Measurements from ENCODE around the gene ALDH4A1.
A peak's percentile ranks its signal among the peaks of the same experiment; 100 is the strongest.

Gene ALDH4A1, protein sequence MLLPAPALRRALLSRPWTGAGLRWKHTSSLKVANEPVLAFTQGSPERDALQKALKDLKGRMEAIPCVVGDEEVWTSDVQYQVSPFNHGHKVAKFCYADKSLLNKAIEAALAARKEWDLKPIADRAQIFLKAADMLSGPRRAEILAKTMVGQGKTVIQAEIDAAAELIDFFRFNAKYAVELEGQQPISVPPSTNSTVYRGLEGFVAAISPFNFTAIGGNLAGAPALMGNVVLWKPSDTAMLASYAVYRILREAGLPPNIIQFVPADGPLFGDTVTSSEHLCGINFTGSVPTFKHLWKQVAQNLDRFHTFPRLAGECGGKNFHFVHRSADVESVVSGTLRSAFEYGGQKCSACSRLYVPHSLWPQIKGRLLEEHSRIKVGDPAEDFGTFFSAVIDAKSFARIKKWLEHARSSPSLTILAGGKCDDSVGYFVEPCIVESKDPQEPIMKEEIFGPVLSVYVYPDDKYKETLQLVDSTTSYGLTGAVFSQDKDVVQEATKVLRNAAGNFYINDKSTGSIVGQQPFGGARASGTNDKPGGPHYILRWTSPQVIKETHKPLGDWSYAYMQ

DNA sequence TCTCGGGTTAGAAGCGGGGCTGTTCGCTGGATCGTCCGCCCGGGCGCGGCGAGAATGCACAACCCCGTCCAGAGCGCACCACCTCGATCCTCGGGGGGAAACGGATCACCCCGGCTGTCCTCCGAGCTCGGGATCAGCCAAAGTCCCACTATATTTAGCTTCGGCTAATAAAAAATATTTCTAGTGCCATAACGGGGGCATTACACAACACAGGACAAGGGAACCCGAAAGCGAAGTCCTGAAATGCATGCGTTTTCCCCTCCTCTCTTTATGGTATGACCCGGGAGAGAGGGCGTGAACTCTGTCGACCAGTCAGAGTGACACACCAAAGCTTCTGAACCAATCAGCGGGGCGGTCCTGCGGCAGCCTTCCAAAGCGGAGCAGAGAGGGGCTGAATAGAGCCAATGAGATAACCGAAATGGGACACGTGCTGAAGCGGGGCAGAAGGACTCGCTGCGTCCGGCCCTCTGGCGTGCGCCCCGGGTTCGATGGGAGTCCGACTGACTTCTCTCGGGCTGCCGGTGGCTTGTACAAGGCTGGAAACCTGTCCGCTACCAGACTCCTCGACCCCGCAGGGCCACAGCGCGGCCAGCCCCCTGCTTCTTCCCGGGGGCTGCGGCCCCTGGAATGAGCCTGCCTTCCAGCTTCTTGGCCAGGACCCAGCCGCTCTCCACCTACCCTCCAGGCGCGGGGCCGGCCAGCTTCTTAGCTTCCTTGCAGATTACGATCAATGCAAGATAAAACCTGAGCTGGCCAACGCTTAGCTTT, at the start of gene ALDH4A1:
Gene ALDH4A1, minus strand, starts transcription at position 33 of the 768 bp plus-strand sequence. Its CDS starts 32 bp downstream, at position 1.
- DNase-seq (ENCODE audit: low read depth, low spot score): peak; percentile 99

DNA sequence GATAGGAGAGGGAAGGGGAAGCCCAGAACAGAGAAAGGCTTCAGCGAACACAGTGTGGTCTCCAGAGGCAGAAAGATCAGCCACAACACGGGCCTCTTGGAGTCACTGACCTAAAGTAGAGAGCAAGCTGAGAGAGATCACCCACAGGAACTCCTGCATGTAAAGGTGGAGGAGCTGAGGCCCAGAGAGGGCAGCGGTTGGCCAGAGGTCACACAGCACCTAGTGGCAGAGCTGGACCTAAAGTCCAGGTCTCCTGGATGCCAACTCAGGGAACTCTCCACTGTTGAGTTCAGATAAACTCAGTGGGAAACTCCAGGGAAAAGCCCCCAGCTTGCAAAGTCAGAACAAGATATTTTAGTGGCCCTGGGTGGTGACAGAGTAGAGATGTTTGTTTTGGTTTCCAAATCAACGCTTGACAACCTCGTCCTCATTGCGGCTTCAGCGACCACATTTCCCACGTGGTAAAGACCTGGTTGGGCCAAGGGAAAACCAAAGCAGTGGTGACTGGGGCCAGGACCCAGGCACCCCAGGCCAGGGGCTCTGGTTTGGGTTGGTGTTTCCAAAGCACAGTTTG, 49.5 kb upstream of the ALDH4A1 start:
- peak; percentile 65 for DNase-seq (ENCODE audit: low read depth, low spot score)

DNA sequence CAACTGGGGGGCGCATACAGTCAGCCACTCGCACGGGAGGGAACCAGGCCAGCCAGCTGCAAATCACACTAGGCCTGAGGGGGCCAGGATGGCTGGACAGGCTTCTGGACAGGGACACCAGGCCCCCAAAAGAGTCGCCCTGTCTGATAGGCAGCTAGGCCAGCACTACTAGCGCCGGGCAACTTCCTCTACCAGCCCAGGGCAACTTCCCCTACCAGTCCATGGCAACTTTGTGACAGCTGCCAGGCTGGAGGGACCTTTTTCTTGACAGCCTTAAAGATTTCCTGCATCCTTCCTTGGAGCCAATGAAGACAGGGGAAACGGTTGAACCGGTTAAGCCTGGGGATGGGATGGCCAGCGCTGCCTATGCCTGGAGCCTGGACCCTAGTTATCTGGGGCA, 49.1 kb upstream of the ALDH4A1 start:
- peak; percentile 6 for DNase-seq (ENCODE audit: low read depth, low spot score)

DNA sequence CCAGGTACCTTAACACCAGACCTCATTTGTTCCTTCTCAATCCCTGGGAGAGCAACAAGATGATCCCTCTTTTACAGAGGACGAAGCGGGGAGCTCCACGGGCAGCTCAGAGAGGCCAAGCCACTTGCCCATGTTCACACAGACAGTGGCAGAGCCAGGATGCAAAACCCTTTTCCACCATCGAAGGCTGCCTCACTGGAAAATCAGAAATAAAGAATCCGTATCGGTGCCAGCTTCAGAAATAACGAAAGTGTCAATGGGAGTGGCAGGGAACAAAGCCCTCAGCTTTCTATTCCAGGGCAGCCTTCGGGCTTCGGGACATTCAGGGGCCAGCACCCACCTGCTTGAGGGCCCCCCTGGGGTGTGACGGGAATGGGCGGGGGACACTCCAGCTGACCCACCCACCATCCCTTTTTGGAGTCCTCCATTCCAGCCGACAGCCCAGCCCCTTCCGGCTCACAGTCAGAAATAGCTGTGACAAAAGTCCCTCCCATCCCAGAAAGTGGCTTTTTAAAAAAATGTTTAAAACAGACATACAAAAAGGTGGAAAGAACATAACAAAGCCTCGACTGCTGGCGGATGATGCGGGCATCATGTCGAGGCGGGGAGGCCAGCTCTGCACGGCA, 48.2 kb upstream of the ALDH4A1 start:
- peak; percentile 56 for DNase-seq (ENCODE audit: low read depth, low spot score)

DNA sequence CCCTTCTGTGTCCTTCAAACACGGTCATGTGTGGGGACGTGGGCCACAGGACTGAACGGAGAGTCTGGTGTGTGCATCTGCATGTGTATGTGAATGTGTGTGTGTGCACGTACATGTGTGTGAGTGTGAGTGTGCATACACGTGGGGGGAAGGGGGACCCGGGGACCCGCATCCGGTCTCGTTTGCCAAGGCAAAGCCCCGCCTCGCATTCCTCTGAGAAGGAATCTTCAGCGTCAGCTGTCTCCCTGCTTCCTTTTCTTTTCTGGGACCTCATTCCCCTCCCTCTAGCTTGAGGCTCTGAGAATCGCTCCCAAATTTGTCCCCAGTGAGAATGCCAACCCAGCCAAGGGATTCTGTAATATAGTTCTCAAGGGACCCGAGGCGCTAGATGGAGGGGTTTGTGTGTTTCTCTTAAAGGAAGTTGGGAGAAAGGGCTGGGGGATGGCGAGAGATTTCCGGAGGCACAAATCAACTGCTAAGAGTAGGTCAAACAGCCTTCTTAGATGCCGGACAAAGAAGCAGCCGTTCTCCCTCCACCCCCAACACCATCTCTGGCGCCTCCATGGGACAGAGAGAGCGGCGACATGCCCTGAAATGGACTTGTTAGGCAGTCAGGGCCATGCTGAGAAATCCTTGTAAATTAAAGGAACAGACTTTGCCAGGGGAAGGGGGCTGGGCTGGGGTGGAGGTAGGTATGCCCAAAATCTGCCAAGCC, 47.5 kb upstream of the ALDH4A1 start:
- peak; percentile 74 for DNase-seq (ENCODE audit: low read depth, low spot score)

DNA sequence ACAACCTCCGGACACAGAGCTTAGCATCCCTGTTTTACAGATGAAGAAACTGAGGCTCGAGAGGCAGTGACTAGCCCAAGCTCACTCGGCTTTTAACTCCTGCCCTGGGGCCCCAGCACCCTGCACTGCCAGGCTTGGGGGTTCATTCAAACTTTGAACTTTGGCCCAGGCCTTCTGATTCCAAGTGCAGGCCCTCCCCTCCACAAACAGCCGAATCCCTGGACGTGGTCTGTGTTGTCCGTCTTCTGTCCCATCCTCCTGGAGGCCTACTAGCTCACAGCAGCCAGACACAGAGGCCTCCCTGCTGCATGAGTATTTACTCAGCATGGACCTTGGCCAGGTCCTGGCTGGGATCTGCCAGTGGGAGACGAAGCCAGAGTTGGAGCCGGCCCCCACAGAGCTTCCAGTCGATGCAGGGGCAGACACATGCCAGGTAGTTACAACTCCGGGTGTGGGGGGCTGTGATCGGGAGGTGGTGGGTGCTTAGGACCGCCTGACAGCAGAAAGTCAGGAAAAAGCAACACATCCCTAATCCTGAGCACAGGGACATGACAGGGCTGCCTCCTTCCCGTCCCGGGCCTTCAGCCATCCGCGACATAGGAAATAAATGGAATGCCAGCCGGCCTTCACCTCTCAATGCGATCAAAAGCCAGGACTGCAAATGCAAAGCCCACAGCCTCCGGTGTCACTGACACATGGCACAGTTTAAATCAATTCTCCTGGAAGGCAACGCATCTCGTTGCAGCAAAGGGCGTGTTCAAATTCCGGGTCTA, 46.7 kb upstream of the ALDH4A1 start:
- DNase-seq (ENCODE audit: low read depth, low spot score): peak; percentile 78

DNA sequence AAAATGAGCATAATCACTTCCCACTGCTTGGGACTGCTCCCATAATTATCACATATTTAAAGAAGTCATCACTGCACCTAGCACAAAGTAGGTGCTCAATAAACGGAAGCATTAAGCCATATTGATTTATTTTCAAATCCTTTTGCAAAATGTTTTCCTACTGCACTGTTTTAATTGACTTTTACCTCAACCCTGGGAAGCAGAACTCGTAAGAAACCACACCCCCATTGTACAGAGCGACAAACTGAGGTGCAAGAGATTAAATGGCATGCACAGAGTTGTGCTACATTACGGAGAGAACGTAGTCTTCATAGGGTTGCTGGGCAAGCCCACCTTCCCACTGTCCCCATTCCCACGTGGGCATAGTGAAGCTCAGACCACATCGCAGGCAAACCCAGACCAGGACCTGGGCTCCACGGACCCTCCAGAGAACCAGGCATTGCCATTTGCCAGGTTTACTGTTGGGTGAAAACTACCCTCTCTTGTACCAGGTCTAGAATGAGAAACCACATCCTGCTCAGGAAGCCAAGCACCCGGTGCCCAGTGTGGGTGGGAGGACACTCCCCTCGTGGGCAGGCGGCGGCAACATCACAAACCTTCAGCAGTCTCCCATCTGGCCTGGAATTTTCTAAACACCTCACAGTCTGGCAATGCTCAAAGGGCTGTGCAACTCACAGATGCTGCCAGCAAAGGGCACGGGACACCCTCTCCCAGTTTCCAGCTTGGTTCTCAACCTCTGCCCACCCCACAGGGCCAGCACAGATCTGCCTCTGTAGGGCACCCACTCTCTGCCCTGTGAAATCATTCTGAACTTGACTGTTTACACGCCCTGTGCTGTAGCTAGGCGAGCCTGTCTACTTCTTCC, 45.9 kb upstream of the ALDH4A1 start:
- peak; percentile 88 for DNase-seq (ENCODE audit: low read depth, low spot score)

DNA sequence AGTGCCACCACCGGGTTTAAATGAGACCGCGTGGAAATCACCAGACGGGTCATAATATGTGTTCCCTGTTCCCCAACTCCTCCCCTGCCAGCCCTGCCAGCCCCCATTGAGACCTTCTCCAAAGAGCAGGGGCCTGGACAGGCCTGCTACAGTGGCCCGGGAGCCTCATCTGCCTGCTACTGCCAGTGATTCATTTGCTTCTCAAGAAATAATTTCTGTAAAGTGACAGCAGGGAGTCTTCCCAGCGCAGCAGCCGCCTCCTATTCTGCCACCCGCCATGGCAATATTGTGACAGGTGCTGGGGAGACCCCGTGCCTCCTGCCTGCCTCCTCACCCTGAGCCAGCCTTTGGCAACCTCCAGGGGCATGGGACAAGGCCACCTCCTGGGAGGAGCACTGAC, 45.2 kb upstream of the ALDH4A1 start:
- peak; percentile 27 for DNase-seq (ENCODE audit: low read depth, low spot score)

DNA sequence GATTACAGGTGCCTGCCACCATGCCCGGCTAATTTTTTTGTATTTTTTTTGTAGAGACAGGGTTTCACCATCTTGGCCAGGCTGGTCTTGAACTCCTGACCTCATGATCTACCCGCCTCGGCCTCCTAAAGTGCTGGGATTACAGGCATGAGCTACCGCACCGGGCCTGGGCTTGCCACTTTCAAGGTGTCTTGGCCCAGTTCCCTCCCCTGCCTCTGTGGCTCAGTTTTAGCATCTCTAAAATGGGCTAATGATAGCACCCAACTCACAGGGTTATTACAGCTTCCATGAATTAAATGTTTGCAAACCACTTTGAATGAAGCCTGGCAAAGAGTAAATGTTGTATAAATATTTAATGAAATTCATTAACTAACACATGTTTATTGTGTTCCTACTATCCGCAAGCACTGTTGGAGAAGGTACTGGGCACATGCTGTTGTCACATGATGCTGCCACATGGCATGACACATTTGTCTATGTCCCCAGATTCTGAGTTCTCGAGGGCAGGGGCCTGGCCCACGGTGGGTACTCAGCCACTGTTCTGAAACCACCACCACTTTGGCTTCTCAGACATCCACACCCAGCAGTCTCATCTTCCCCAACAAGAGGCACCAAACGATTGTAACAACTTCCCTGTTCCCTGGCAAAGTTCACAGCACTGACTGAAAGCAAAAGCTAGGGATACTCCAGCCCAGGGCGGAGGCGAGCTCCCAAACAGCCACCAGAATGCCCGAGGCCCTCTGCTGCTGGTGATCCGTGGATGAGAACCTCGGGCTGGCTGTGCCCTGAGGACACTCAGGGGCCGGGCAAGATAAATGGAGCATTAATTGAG, 44.4 kb upstream of the ALDH4A1 start:
- peak; percentile 25 for DNase-seq (ENCODE audit: low read depth, low spot score)

DNA sequence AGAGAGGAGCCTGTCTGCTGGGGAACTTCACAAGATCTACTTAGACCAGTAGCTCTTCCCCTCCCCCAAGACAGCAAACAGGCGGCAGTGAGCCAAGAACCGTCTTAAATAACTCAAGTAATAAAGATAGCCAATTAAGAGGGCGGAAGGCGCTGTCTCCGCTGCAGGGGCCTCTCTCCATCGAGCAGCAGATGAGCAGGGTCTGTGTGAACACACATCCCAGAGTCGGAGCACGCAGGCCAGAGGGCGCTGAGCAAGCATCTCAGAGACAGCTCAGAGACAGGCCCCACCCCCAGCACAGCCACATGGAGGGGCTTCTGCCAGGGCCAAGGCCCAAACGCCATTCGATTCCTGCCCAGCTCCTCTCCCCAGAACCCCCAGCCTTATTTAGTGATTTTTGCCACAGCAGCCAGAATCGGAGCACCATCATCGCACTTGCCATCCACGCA, 43.1 kb upstream of the ALDH4A1 start:
- DNase-seq (ENCODE audit: low read depth, low spot score): peak; percentile 58

DNA sequence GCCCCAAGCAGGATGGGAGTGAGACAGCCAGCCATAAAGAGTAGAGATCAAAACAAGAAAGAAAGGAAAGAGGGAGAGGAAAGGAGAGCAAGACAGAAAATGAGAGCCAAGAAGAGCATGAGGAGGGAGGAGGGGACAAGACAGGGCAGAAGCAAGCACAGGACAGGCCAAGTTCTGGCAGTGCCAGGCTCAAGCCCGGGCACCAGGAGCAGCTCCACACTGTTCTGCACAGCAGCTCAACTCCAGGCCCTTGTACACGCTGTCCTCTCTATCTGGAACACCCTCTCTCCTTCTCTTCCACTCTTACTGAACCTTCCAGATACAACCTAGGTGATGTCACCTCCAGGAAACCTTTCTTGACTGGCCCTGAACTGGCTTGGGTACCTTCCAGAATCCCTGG, 42.5 kb upstream of the ALDH4A1 start:
- peak; percentile 7 for DNase-seq (ENCODE audit: low read depth, low spot score)

DNA sequence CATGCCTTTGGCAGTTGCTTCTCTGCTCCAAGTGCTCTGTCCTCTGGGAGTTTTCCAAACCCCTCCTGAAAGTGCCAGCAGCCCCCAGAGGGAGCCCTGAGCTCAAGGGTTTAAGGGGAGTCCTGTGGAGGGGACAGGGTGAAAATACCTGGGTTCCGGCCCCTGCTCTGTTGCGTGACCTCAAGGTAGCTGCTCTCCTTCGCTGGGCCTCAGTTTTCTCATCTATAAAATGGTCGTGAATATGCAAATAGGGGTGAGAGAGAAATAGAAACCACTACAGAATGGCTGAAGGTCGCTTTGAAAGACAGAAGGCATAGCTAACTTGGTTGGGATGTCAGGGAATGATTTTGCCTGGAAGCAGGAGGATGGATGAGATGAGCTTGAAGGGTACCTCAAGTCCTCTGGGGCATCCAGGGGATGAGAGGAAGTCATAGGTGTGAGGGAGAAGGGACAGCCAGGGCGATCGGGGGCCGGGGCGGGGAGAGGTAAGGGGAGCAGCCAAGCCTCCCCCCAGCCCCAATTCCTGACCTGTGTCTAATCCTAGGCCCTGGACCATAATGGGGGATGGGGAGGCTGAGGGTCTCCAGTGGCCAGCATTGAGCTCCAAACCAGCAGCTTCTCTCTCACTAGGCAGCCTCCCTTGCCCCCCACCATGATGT, 41.7 kb upstream of the ALDH4A1 start:
- DNase-seq (ENCODE audit: low read depth, low spot score): no peak

DNA sequence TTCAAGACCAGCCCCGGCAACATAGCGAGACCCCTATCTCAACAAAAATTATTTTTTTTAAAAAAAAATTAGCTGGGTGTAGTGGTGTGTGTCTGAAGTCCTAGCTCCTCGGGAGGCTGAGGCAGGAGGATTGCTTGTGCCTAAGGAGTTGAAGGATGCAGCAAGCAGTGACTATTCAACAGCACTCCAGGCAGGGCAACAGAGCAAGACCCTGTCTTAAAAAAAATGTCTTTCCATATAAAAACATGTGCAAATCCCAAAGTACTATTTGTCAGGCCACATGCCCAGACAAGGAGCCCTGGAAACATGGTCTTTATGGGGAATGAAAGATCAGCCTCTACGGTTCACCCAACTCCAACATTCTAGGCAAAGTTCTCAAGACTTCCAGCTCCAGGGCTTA, 40.8 kb upstream of the ALDH4A1 start:
- DNase-seq (ENCODE audit: low read depth, low spot score): no peak

DNA sequence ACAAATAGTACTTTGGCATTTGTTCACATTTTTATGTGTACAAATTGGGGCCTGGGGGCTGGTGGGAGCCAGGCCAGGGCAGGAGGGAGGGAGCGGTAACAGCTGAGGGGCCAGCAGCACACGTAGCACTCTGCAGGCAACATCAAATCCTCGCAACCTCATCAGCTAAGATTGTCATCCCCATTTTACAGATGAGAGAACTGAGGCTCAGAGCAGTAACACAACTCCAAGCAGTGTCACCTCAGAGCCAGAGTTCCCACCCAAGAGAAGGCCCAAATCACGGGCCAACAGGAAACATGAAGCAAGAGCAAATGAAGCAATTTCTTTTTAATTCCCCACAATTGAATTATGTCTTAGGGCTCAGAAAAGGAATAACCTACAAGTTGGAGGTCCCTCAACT, 40.0 kb upstream of the ALDH4A1 start:
- DNase-seq (ENCODE audit: low read depth, low spot score): no peak

DNA sequence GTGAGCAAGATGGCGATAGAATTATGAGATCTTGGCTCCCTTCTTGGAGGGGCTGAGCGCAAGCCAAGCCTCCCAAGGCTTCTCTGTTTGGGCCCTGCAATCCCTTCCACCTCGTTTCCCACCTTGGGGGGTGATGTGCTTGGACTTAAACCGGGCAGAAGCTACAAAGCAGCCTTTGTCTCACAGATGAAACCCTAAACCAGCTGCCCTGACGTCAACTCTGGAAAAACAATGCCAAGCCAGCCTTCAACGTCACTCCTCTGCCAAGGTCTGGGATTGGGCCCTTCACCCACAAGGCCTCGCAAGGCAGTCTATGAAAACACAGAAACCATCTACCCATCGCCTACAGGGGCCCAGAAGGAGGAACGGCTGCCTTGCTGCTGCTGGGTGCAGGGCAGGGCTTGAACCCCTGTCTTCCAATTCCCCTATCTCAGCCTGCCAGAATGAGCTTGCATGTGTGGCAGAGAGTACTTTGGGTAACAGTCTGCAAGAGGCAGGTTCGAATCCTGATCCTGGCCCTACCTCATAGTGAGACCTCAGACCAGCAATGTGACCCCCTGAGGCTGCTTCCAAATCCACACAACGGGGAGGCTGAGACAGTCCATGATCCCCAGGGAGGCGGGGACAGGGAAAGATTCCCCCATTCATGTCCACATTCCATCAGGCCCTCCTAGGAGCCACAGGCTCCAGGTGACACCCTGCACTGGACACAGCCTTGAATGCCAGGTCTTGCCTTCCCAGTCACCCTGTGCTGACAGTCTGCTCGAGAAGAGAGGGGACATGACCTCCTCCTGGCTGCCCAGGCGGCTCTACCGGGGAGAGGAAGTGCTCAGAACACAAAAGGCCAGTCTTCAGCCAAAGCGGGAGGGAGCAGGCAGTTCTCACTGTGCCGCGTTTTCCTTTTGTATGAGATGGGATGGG, 39.1 kb upstream of the ALDH4A1 start:
- DNase-seq (ENCODE audit: low read depth, low spot score): peak; percentile 97

DNA sequence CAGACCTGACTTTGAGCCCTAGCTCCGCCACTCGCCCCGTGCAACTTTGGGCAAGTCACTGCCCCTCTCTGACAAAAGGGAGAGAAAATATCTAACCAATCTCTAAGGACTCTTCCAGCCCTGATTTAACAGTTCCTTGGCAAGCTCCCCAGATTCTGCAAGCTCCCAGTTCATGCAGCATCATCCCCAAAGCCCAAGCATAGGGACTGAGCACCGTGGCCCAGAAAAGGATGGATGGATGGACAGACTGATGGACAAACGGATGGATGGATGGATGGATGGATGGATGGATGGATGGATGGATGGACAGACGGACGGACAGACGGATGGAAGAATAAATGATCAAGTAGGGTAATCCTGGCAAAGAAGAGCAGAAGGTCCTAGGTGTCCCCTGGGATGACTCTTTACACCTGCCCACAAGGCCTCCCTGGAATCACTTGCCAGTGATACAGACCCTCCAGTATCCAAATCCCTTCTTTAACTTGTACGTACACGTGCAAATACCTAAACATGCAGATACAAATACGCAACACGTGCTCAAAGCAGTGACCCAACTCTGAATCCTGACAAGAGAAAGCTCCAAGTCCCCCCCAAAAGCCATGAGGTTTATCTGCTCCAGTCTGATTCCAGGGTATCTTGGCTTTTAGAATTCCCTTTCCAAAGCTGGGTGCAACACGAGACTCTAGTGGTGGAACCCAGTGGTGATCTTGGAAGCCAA, 38.1 kb upstream of the ALDH4A1 start:
- peak; percentile 58 for DNase-seq (ENCODE audit: low read depth, low spot score)
